SH-SY5Y (cell line): Measurements from ENCODE around the gene ROR1.

Source experiments
- GATA2 ChIP-seq: IDR thresholded peaks from 2 replicates; pipeline ENCODE4 v1.6.1; 2011; ENCODE audit warnings: mild to moderate bottlenecking, low read depth, low read length
- GATA3 ChIP-seq: IDR thresholded peaks from 2 replicates; pipeline ENCODE4 v1.6.1; 2011; ENCODE audit warnings: low read depth, mild to moderate bottlenecking, low read length, moderate library complexity

DNA sequence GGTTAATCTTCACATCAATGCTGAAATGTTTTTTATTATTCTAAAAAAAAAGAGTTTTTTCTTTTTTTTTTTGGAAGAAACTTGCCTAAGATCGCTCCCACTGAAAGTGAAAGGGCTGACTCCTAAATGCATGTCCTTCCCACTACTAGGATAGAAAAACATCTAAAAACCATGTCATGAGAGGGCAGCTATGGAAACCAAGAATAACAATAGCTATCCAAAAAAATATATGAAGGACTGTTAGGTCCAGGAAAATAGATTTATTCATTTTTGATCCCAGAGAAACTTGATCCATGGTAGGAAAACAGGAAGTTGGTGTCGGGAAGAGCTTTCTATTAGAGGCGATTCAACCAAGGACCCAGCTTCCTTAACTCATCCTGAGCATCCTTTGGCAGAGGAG is 23.1 kb upstream of the ROR1 start:
- TF ChIP-seq GATA3 (no peak), GATA2 (no peak)
